Testis (tissue), 2 donors: ENCODE data around the gene QDPR.
"Not testable (repeated sequence)": the region's sequence is repeated elsewhere in the genome, so short reads cannot be mapped to it uniquely, and the experiment has no call there.

ENCODE experiments used
- POLR2A ChIP-seq: fragments of 450-650 bp; IDR thresholded peaks from one replicate; pipeline ENCODE4 v1.6.1; 2017; ENCODE audit warnings: antibody characterized with exemption, mild to moderate bottlenecking, moderate library complexity
- TF ChIP-seq, protein P1 (sequence below), 3 experiments: fragments of 450-650 bp in 2 of 3; fragments of 200-600 bp in 1 of 3; sonication (generic) in 1 of 3; IDR thresholded peaks; one replicate each; pipeline ENCODE4 v1.5.1; 2016 to 2019; ENCODE audit warnings: antibody characterized with exemption in 3 of 3, mild to moderate bottlenecking in 2 of 3, moderate library complexity in 1 of 3

DNA sequence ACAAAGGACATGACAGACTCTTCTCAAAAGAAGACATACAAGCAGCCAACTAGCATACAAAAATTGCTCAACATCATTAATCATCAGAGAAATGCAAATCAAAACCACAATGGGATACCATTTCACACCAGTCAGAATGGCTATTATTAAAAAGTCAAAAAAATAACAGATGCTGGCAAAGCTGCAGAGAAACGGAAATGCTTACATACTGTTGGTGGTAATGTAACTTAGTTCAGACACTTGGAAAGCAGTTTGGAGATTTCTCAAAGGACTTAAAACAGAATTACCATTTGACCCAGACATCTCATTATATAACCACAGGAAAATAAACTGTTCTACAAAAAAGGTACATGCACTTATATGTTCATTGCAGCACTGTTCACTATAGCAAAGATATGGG, 69.4 kb downstream of the QDPR start:
- TF ChIP-seq, protein P1, sequence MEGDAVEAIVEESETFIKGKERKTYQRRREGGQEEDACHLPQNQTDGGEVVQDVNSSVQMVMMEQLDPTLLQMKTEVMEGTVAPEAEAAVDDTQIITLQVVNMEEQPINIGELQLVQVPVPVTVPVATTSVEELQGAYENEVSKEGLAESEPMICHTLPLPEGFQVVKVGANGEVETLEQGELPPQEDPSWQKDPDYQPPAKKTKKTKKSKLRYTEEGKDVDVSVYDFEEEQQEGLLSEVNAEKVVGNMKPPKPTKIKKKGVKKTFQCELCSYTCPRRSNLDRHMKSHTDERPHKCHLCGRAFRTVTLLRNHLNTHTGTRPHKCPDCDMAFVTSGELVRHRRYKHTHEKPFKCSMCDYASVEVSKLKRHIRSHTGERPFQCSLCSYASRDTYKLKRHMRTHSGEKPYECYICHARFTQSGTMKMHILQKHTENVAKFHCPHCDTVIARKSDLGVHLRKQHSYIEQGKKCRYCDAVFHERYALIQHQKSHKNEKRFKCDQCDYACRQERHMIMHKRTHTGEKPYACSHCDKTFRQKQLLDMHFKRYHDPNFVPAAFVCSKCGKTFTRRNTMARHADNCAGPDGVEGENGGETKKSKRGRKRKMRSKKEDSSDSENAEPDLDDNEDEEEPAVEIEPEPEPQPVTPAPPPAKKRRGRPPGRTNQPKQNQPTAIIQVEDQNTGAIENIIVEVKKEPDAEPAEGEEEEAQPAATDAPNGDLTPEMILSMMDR (IDR thresholded peaks at IDR 0.05), result not testable (repeated sequence)
- not testable (repeated sequence) for TF ChIP-seq POLR2A
